ENCODE data around the gene STN1.

DNA sequence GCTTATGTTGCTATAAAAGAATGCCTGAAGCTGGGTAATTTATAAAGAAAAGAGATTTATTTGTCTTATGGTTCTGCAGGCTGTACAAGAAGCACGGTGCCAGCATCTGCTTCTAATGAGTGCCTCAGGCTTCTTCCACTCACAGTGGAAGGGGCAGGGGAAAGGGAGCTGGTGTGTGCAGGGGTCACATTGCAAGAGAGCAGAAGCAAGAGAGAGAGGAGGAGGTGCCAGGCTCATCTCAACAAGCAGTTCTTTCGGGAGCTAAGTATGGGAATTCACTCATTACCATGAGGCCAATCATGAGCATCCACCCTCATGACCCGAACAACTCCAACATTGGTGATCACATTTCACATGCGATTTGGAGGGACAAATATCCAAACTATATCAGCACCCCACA is 31.7 kb upstream of the STN1 start:
- TF ChIP-seq CTCF (IDR thresholded peaks at IDR 0.05) (no peak), POLR2A (IDR thresholded peaks at IDR 0.05) (no peak)

Data from Peyer's patch (tissue), 4 donors.